Measurements from ENCODE around the gene DEAF1. TPM values are rescaled to one million over a fixed set of nuclear protein-coding genes. Genes with fewer than 3 reads are reported as not detected.
A peak's percentile ranks its signal among the peaks of the same experiment; 100 is the strongest.
"Not testable (repeated sequence)": the region's sequence is repeated elsewhere in the genome, so short reads cannot be mapped to it uniquely, and the experiment has no call there.

The DEAF1 gene, protein sequence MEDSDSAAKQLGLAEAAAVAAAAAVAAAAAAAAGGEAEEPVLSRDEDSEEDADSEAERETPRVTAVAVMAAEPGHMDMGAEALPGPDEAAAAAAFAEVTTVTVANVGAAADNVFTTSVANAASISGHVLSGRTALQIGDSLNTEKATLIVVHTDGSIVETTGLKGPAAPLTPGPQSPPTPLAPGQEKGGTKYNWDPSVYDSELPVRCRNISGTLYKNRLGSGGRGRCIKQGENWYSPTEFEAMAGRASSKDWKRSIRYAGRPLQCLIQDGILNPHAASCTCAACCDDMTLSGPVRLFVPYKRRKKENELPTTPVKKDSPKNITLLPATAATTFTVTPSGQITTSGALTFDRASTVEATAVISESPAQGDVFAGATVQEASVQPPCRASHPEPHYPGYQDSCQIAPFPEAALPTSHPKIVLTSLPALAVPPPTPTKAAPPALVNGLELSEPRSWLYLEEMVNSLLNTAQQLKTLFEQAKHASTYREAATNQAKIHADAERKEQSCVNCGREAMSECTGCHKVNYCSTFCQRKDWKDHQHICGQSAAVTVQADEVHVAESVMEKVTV
- 22.7 TPM for total RNA-seq
- polyA plus RNA-seq (ENCODE audit: insufficient read depth in 1 of 8, insufficient read length in 8 of 8, low replicate concordance in 1 of 8) = 10 to 100 TPM; 29.3 to 38.9 (median 31.7) TPM
- long read RNA-seq, donor 1, partial matches to known transcripts = 0 of 3 reads
- long read RNA-seq, donor 1, other reads (novel, unspliced or antisense) = 0 of 3 reads
- long read RNA-seq, donor 2, partial matches to known transcripts = 0 of 1 reads
- long read RNA-seq, donor 2, other reads (novel, unspliced or antisense) = 0 of 1 reads
- long read RNA-seq, donor 3, transcript DEAF1-201 (12 exons, 2,500 nt) = major isoform, 5 of 5 reads
- long read RNA-seq, donor 3, partial matches to known transcripts = 0 of 5 reads
- long read RNA-seq, donor 3, other reads (novel, unspliced or antisense) = 0 of 5 reads
- long read RNA-seq, donor 4, partial matches to known transcripts = 0 of 1 reads
- long read RNA-seq, donor 4, other reads (novel, unspliced or antisense) = 0 of 1 reads
- long read RNA-seq, donor 5, transcript DEAF1-201 (12 exons, 2,500 nt) = major isoform, 11 of 53 reads
- long read RNA-seq, donor 5, partial matches to known transcripts = 32 of 53 reads
- long read RNA-seq, donor 5, other reads (novel, unspliced or antisense) = 10 of 53 reads
- long read RNA-seq, donor 6, transcript DEAF1-201 (12 exons, 2,500 nt) = major isoform, 5 of 8,515 reads
- long read RNA-seq, donor 6, partial matches to known transcripts = 8,046 of 8,515 reads
- long read RNA-seq, donor 6, other reads (novel, unspliced or antisense) = 463 of 8,515 reads
- long read RNA-seq, donor 7, partial matches to known transcripts = 6,469 of 6,871 reads
- long read RNA-seq, donor 7, other reads (novel, unspliced or antisense) = 400 of 6,871 reads
- long read RNA-seq, donor 8, partial matches to known transcripts = 5 of 8 reads
- long read RNA-seq, donor 8, other reads (novel, unspliced or antisense) = 0 of 8 reads
- long read RNA-seq, donor 9, partial matches to known transcripts = 5,529 of 5,804 reads
- long read RNA-seq, donor 9, other reads (novel, unspliced or antisense) = 272 of 5,804 reads
- long read RNA-seq, donor 10, partial matches to known transcripts = 0 of 1 reads
- long read RNA-seq, donor 10, other reads (novel, unspliced or antisense) = 0 of 1 reads
- long read RNA-seq, donor 11, partial matches to known transcripts = 15 of 20 reads
- long read RNA-seq, donor 11, other reads (novel, unspliced or antisense) = 0 of 20 reads

DNA sequence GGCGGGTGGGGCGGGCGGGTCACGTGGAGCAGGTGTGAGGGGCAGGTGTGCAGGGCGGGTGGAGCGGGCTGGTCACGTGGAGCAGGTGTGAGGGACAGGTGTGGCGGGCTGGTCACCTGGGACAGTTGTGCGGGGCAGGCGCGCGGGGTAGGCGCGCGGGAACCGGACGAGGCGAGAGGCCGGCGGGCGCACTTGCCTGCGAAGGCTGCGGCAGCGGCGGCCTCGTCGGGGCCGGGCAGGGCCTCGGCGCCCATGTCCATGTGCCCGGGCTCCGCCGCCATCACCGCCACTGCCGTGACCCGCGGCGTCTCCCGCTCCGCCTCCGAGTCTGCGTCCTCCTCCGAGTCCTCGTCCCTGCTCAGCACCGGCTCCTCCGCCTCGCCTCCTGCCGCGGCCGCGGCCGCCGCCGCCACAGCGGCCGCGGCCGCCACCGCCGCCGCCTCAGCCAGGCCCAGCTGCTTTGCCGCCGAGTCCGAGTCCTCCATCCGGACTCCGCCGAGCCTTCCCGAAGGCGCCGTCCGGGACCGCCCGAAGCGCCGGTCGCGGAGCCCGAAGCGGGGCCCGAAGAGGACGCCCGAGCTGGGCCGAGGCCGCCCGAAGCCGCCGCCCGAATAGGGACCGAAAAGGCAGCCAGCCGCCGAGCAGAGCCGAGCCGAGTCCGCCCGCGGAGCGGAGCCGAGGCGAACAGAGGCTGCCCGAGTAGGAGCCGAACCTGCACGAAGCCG lies at the start of gene DEAF1:
Gene DEAF1, minus strand, starts transcription at position 660 of the 725 bp plus-strand sequence. Its CDS starts 175 bp downstream, at position 485.
- H3K27me3 ChIP-seq (ENCODE audit: control insufficient read depth, insufficient read depth, low read length) = no peaks in the 10 kb centered on the region
- peak within 1 kb of the TSS; percentile 92 for H3K4me3 ChIP-seq (ENCODE audit: low read length)
- no peaks in the 10 kb centered on the region for H3K9me3 ChIP-seq (replicated peaks; ENCODE audit: control insufficient read depth, low read depth, low read length)
- DNase-seq = peak; percentile 99
- under 1% methylated on average over 96 of the region's 103 CpGs for WGBS (ENCODE audit: insufficient coverage)
- H3K36me3 ChIP-seq (ENCODE audit: control insufficient read depth, insufficient read depth, low read length) = peaks cover 11% of the 10 kb centered on the region
- H3K27ac ChIP-seq (ENCODE audit: low read length) = peak within 1 kb of the TSS; percentile 100
- H3K4me1 ChIP-seq (ENCODE audit: control insufficient read depth, insufficient read depth, low read length) = peaks cover 23% of the 10 kb centered on the region

DNA sequence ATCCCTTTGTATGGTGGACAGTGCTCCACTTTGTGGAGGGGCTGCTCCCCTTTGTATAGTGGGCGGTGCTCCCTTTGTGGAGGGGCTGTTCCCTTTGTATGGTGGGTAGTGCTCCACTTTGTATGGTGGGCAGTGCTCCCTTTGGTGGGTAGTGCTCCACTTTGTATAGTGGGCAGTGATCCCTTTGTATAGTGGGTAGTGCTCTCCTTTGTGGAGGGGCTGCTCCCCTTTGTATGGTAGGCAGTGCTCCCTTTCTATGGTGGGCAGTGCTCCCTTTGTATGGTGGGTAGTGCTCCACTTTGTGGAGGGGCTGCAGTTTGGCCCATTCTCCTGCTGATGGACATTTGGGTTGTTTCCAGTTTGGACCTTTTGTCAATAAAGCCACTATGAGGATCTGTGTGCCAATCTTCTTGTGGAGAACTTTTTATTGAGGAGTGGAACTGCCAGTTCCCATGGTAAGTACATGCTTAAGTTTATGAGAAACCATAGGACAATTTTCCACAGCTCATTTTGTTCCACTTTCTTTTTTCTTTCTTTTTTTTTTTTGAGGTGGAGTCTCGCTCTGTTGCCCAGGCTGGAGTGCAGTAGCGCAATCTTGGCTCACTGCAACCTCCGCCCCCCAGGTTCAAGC lies 47.7 kb upstream of the DEAF1 start:
- H3K9me3 ChIP-seq (replicated peaks; ENCODE audit: control insufficient read depth, low read depth, low read length) = no peaks in the 10 kb centered on the region
- peaks cover 4% of the 10 kb centered on the region for H3K4me1 ChIP-seq (ENCODE audit: control insufficient read depth, insufficient read depth, low read length)
- H3K36me3 ChIP-seq (ENCODE audit: control insufficient read depth, insufficient read depth, low read length) = no peaks in the 10 kb centered on the region
- no peak overlapping the region for H3K27ac ChIP-seq (ENCODE audit: low read length)
- WGBS (ENCODE audit: insufficient coverage) = 100% methylated on average over 1 of the region's 4 CpGs
- DNase-seq = no peak
- H3K27me3 ChIP-seq (ENCODE audit: control insufficient read depth, insufficient read depth, low read length) = peaks cover 4% of the 10 kb centered on the region
- no peak overlapping the region for H3K4me3 ChIP-seq (ENCODE audit: low read length)

DNA sequence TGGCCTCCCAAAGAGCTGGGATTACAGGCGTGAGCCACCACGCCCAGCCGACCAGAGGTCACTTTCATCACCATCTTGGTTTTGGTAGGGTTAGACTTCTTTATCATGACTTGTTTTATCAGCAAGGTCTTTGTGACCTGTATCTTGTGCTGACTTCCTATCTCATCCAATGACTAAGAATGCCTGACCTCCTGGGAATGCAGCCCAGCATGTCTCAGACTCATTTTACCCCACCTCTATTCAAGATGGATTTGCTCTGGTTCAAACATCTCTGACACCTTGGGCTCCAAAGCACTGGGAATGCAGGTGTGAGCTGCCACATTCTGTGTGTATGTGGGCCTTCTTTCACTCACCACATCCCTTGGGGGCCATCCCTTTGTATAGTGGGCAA lies 47.1 kb upstream of the DEAF1 start:
- no peak overlapping the region for H3K27ac ChIP-seq (ENCODE audit: low read length)
- peaks cover 4% of the 10 kb centered on the region for H3K4me1 ChIP-seq (ENCODE audit: control insufficient read depth, insufficient read depth, low read length)
- no peaks in the 10 kb centered on the region for H3K9me3 ChIP-seq (replicated peaks; ENCODE audit: control insufficient read depth, low read depth, low read length)
- WGBS (ENCODE audit: insufficient coverage) = 96% methylated on average over 3 of the region's 3 CpGs
- DNase-seq = no peak
- H3K4me3 ChIP-seq (ENCODE audit: low read length) = no peak overlapping the region
- peaks cover 9% of the 10 kb centered on the region for H3K27me3 ChIP-seq (ENCODE audit: control insufficient read depth, insufficient read depth, low read length)
- H3K36me3 ChIP-seq (ENCODE audit: control insufficient read depth, insufficient read depth, low read length) = no peaks in the 10 kb centered on the region

DNA sequence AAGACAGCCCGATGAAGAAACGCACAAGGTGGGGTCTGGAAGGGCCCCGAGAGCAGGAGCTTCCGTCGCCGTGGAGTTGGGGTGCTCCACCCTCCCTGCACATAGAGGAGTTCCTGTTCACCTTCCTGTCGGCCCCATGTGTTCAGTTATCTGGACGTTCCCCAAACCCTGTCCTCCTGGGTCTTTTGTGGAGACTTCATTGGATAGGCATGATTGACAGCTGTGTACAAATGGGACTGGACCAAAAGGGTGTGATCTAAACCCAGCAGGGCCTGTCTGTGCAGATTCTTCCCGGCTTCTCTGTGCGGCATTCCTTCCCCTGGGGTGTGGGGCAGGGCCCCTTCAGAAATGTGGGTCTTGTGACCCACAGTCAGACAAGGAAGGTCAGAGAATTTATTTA lies 42.9 kb upstream of the DEAF1 start:
- not testable (repeated sequence) for H3K27ac ChIP-seq (ENCODE audit: low read length); H3K4me1 ChIP-seq (ENCODE audit: control insufficient read depth, insufficient read depth, low read length); H3K9me3 ChIP-seq (replicated peaks; ENCODE audit: control insufficient read depth, low read depth, low read length); H3K36me3 ChIP-seq (ENCODE audit: control insufficient read depth, insufficient read depth, low read length); DNase-seq; H3K4me3 ChIP-seq (ENCODE audit: low read length)
- peaks cover 19% of the 10 kb centered on the region for H3K27me3 ChIP-seq (ENCODE audit: control insufficient read depth, insufficient read depth, low read length)
- 42% methylated on average over 3 of the region's 10 CpGs for WGBS (ENCODE audit: insufficient coverage)

DNA sequence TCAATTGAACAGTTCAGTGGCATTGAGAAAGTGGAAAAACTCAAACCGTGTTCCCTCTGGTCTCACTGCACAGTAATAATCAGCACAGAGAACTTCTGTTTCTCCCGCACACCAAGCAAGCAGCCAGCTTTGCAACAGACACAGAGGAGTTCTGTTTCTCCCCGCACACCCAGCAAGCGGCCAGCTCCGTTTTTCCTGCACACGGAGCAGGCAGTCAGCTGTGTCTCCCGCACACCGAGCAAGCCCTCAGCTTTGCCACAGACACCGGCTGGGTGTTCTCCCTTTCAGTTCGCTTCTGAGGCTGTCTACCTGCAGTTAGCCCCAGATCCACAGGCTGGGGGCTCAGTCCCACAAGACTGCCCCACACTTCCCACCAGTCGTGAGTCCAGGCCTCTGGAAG lies 42.3 kb upstream of the DEAF1 start:
- H3K36me3 ChIP-seq (ENCODE audit: control insufficient read depth, insufficient read depth, low read length) = no peaks in the 10 kb centered on the region
- no peak overlapping the region for H3K27ac ChIP-seq (ENCODE audit: low read length)
- no peak for DNase-seq
- no peak overlapping the region for H3K4me3 ChIP-seq (ENCODE audit: low read length)
- H3K4me1 ChIP-seq (ENCODE audit: control insufficient read depth, insufficient read depth, low read length) = no peaks in the 10 kb centered on the region
- no peaks in the 10 kb centered on the region for H3K9me3 ChIP-seq (replicated peaks; ENCODE audit: control insufficient read depth, low read depth, low read length)
- WGBS (ENCODE audit: insufficient coverage) = 20% methylated on average over 10 of the region's 11 CpGs
- peaks cover 20% of the 10 kb centered on the region for H3K27me3 ChIP-seq (ENCODE audit: control insufficient read depth, insufficient read depth, low read length)

DNA sequence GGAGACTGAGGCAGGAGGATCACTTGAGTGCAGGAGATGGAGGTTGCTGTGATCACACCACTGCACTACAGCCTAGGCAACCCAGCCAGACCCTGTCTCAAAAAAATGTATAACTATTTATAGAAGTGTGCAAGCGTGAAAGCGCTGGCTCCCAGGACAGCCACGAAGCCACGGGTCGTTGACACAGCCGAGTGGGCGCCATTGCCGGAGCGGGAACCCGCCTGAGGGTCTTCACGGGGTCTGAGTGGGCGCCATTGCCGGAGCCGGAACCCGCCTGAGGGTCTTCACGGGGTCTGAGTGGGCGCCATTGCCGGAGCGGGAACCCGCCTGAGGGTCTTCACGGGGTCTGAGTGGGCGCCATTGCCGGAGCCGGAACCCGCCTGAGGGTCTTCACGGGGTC lies 39.5 kb upstream of the DEAF1 start:
- not testable (repeated sequence) for DNase-seq; H3K36me3 ChIP-seq (ENCODE audit: control insufficient read depth, insufficient read depth, low read length); H3K4me3 ChIP-seq (ENCODE audit: low read length); H3K27ac ChIP-seq (ENCODE audit: low read length); H3K9me3 ChIP-seq (replicated peaks; ENCODE audit: control insufficient read depth, low read depth, low read length); H3K4me1 ChIP-seq (ENCODE audit: control insufficient read depth, insufficient read depth, low read length)
- H3K27me3 ChIP-seq (ENCODE audit: control insufficient read depth, insufficient read depth, low read length) = peaks cover 23% of the 10 kb centered on the region
- 93% methylated on average over 6 of the region's 26 CpGs for WGBS (ENCODE audit: insufficient coverage)

DNA sequence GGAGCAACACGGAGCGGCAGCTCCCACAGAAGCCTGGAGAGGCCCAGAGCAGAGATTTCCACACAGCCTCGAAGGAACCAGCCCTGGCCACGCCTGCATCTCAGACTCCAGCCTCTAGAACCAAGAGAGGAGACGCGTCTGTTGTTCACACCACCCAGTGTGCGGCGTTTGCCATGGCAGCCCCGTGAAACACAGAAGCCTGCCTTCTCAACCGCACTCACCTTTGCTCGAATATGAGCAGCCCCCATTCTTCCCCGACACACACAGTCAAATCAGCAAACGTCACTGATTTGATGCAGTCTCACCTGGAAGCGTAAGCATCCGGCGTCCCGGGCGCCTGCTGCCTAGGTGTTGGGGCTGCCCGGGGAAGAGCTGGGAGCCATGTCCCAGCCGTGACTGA lies 38.0 kb upstream of the DEAF1 start:
- Histone ChIP-seq H3K27ac (ENCODE audit: low read length) (no peak overlapping the region), H3K36me3 (ENCODE audit: control insufficient read depth, insufficient read depth, low read length) (no peaks in the 10 kb centered on the region), H3K4me3 (ENCODE audit: low read length) (no peak overlapping the region), H3K9me3 (replicated peaks; ENCODE audit: control insufficient read depth, low read depth, low read length) (no peaks in the 10 kb centered on the region), H3K27me3 (ENCODE audit: control insufficient read depth, insufficient read depth, low read length) (peaks cover 32% of the 10 kb centered on the region), H3K4me1 (ENCODE audit: control insufficient read depth, insufficient read depth, low read length) (peaks cover 1% of the 10 kb centered on the region)
- WGBS (ENCODE audit: insufficient coverage) = 79% methylated on average over 17 of the region's 20 CpGs
- DNase-seq = no peak

DNA sequence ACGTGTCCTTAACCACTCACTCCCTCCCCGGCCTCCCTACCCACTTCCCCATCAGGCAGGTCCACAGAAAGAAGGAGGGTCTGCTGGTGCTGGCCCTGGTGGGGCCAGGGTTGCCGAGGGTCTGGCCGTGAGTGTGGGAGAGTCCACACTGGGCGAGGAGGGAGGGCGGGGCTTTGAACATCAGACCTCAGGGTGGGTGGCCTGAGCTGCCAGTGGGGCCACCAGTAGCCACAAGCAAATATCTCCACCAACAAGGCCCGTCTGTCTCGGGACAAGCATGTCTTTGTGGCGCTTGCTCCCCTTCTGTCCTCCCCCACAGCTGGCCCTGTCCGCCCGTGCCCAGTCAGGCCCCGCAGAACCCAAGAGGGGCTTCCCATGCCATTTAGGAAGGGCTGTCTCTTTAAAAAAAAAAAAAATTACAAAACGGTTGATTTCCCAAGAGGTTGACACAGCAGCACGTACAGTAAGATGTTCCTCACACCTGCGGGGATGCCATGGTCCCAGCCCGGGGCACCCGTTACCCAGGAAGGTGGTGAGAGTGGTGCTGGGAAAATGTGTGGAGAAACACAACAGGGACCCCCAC lies 34.6 kb upstream of the DEAF1 start:
- no peak for DNase-seq
- peaks cover 55% of the 10 kb centered on the region for H3K27me3 ChIP-seq (ENCODE audit: control insufficient read depth, insufficient read depth, low read length)
- 80% methylated on average over 1 of the region's 17 CpGs for WGBS (ENCODE audit: insufficient coverage)
- H3K9me3 ChIP-seq (replicated peaks; ENCODE audit: control insufficient read depth, low read depth, low read length) = no peaks in the 10 kb centered on the region
- H3K4me1 ChIP-seq (ENCODE audit: control insufficient read depth, insufficient read depth, low read length) = peaks cover 28% of the 10 kb centered on the region
- H3K36me3 ChIP-seq (ENCODE audit: control insufficient read depth, insufficient read depth, low read length) = no peaks in the 10 kb centered on the region
- no peak overlapping the region for H3K27ac ChIP-seq (ENCODE audit: low read length)
- H3K4me3 ChIP-seq (ENCODE audit: low read length) = no peak overlapping the region

All from muscle of leg (tissue), 16 donors.